GM21576 (cell line): ENCODE results near the gene OR10G2.

ENCODE experiments used
- ATAC-seq: cut with Tn5 transposase; IDR thresholded peaks from one replicate; pipeline ENCODE4 v1.9.1; 2021; ENCODE audit warnings: mild to moderate bottlenecking, moderate library complexity; ENCODE audit not compliant: unreplicated experiment

Gene OR10G2

DNA sequence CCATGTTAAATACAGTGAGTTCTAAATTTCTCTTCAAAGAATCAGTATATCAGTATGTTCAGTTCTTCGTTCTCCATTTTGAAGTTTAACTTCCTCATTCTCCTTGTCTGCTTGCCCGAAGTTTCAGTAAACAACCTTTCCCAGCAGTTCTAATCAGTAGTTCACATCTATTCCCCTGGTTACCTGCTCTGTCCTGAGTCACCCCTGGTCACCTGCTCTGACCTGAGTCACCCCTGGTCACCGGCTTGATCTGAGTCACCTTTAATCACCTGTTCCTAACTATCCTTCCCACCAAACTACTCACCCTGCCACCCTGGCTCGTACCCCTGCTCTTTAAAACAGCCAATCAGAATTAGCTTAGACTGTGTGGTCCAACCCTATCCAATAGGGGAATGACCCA, 45.4 kb downstream of the OR10G2 start:
- no peak for ATAC-seq
